ENCODE data around the gene CPXM2. TPM values are rescaled to one million over a fixed set of nuclear protein-coding genes. Genes with fewer than 3 reads are reported as not detected.

The CPXM2 gene
- total and polyA plus RNA-seq, 10 of the 15 experiments (the other 5 are each of a cell fraction or from before 2014, with no cell fraction given) = 0.08 to 1.1 (median 0.58) TPM

GRCh38 chr10:123906884-123907652, 15.5 kb upstream of the CPXM2 start:
- Histone ChIP-seq H2AFZ (ENCODE audit: control insufficient read depth, low read depth, low read length) (no peak overlapping the region), H3K9me3 (replicated peaks; ENCODE audit: control insufficient read depth, insufficient read depth, low read length) (no peaks in the 10 kb centered on the region; the same call in 2 of the 3 replicates), H3K4me3 (no peak overlapping the region), H3K27me3 (replicated peaks in 1 of 2; ENCODE audit: control insufficient read depth in 2 of 2, insufficient read depth in 2 of 2, low read length in 1 of 2) (peaks cover 0 to 4% of the 10 kb centered on the region in 2 experiments; a peak in 3 of 4 replicates), H3K4me1 (ENCODE audit: control insufficient read depth, insufficient read depth, low read length) (no peaks in the 10 kb centered on the region), H3K9ac (ENCODE audit: control insufficient read depth, insufficient read depth, low read length) (no peak overlapping the region), H4K20me1 (ENCODE audit: control insufficient read depth, insufficient read depth) (no peaks in the 10 kb centered on the region), H3K27ac (ENCODE audit: control insufficient read depth, insufficient read depth) (no peak overlapping the region), H3K79me2 (ENCODE audit: control insufficient read depth, insufficient read depth, low read length) (no peaks in the 10 kb centered on the region), H3K36me3 (ENCODE audit: control insufficient read depth in 2 of 2, insufficient read depth in 2 of 2, low read length in 1 of 2) (no peaks in the 10 kb centered on the region), H3K4me2 (ENCODE audit: control insufficient read depth, insufficient read depth) (no peak overlapping the region)
- ATAC-seq = no peak
- SMC1A ChIA-PET (ENCODE audit: uncharacterized antibody, unreplicated experiment) = interaction anchor here (1.0 kb wide), 1 partner anchor 277 kb away, joined by 3 read pairs; no protein-coding TSS in a partner anchor
- TF ChIP-seq BMI1 (IDR thresholded peaks at IDR 0.05; ENCODE audit: borderline replicate concordance) (no peak), ZNF622 (IDR thresholded peaks at IDR 0.05) (no peak), E2F4 (IDR thresholded peaks at IDR 0.05; ENCODE audit: low read depth, low read length) (no peak), TAF1 (IDR thresholded peaks at IDR 0.05; ENCODE audit: borderline replicate concordance, low read depth, low read length) (no peak), PML (IDR thresholded peaks at IDR 0.05; ENCODE audit: low read length) (no peak), RFX5 (IDR thresholded peaks at IDR 0.05; ENCODE audit: low read depth, low read length) (no peak), CBFB (IDR thresholded peaks at IDR 0.05; ENCODE audit: low read depth) (no peak), TBL1XR1 (IDR thresholded peaks at IDR 0.05; ENCODE audit: low read depth, low read length) (no peak), SKIL (IDR thresholded peaks at IDR 0.05; ENCODE audit: low read depth, poor library complexity, severe bottlenecking) (no peak), CREM (IDR thresholded peaks at IDR 0.05; ENCODE audit: low read depth) (no peak), PKNOX1 (IDR thresholded peaks at IDR 0.05) (no peak), TCF12 (IDR thresholded peaks at IDR 0.05; ENCODE audit: low read depth, low read length) (no peak), FOS (IDR thresholded peaks at IDR 0.05; ENCODE audit: borderline replicate concordance, extremely low read depth, insufficient read length) (no peak), PAX8 (IDR thresholded peaks at IDR 0.05) (no peak)
- in situ Hi-C loops (cut with MboI) (no loop called here), intact Hi-C loops (cut with micrococcal nuclease; ENCODE audit: unreplicated experiment) (no loop called here)
- CTCF ChIA-PET = interaction anchor here (2.0 kb wide), 1 partner anchor 9 kb away, joined by 4 read pairs; no protein-coding TSS in a partner anchor
- WGBS (ENCODE audit: insufficient coverage, insufficient replicate concordance, low lambda C conversion rate, missing lambda C conversion rate) = 18% methylated on average over 13 of the region's 14 CpGs
- POLR2A ChIA-PET = no interaction called here
- RAD21 ChIA-PET (ENCODE audit: unreplicated experiment) = no interaction called here
- no TSS peak for BruUV-seq (replicated peaks)
- no peak for DNase-seq (ENCODE audit: low read depth, low spot score)
- no peak for FAIRE-seq
